Osteoblast (primary cell): ENCODE measurements around the gene GDF15. TPM values are rescaled to one million over a fixed set of nuclear protein-coding genes. Genes with fewer than 3 reads are reported as not detected.

Experiments
- DNase-seq: peaks from one replicate; pipeline ENCODE4 v3.0.0; 2011; ENCODE audit warnings: low spot score, mixed read lengths; ENCODE audit not compliant: insufficient read length; ENCODE audit errors: missing footprints
- H2AFZ ChIP-seq: 2 replicates; pipeline ENCODE4 v1.6.0; 2011; ENCODE audit warnings: mild to moderate bottlenecking, low read length
- H3K27ac ChIP-seq: 2 replicates; pipeline ENCODE4 v1.5.1; 2011; ENCODE audit warnings: mild to moderate bottlenecking, low read depth, low read length, moderate library complexity
- H3K27me3 ChIP-seq: 2 replicates; pipeline ENCODE4 v1.6.0; 2012; ENCODE audit warnings: mild to moderate bottlenecking, control low read depth, inconsistent platforms, low read length, moderate library complexity; ENCODE audit not compliant: insufficient read depth
- H3K36me3 ChIP-seq: 2 replicates; pipeline ENCODE4 v1.5.1; 2011; ENCODE audit warnings: mild to moderate bottlenecking, low read length, control low read depth, moderate library complexity; ENCODE audit not compliant: insufficient read depth
- H3K4me1 ChIP-seq: 2 replicates; pipeline ENCODE4 v1.5.1; 2011; ENCODE audit warnings: mild to moderate bottlenecking, low read length, control low read depth, moderate library complexity; ENCODE audit not compliant: insufficient read depth
- H3K4me2 ChIP-seq: 2 replicates; pipeline ENCODE4 v1.6.0; 2011; ENCODE audit warnings: mild to moderate bottlenecking, low read length; ENCODE audit not compliant: insufficient read depth
- H3K4me3 ChIP-seq: fragments of 200-600 bp; sonication (generic); 3 replicates; pipeline ENCODE4 v1.5.1; 2012; ENCODE audit warnings: mild to moderate bottlenecking, low read length, inconsistent platforms; ENCODE audit not compliant: insufficient read depth
- H3K79me2 ChIP-seq: 2 replicates; pipeline ENCODE4 v1.6.0; 2012; ENCODE audit warnings: mild to moderate bottlenecking, low read length, control low read depth, inconsistent platforms; ENCODE audit not compliant: insufficient read depth
- H3K9me3 ChIP-seq: 2 replicates; pipeline ENCODE4 v1.5.1; 2011; ENCODE audit warnings: low read depth, low read length, control low read depth
- H4K20me1 ChIP-seq: 2 replicates; pipeline ENCODE4 v1.6.0; 2012; ENCODE audit warnings: mild to moderate bottlenecking, low read length, control low read depth; ENCODE audit not compliant: insufficient read depth
- total RNA-seq: library from RNA; depleted of rRNA; stranded (reverse); fragments of >200 nt; gene quantifications from 2 replicates; pipeline ENCODE4 v1.2.3, GENCODE V29; 2012
- TF ChIP-seq, protein P1 (sequence below): IDR thresholded peaks from 2 replicates; pipeline ENCODE4 v1.5.1; 2011; ENCODE audit warnings: mild to moderate bottlenecking, low read depth, low read length, moderate library complexity; ENCODE audit errors: extremely low read depth

Gene GDF15
- total RNA-seq, 1 donor = 74.2 TPM

DNA sequence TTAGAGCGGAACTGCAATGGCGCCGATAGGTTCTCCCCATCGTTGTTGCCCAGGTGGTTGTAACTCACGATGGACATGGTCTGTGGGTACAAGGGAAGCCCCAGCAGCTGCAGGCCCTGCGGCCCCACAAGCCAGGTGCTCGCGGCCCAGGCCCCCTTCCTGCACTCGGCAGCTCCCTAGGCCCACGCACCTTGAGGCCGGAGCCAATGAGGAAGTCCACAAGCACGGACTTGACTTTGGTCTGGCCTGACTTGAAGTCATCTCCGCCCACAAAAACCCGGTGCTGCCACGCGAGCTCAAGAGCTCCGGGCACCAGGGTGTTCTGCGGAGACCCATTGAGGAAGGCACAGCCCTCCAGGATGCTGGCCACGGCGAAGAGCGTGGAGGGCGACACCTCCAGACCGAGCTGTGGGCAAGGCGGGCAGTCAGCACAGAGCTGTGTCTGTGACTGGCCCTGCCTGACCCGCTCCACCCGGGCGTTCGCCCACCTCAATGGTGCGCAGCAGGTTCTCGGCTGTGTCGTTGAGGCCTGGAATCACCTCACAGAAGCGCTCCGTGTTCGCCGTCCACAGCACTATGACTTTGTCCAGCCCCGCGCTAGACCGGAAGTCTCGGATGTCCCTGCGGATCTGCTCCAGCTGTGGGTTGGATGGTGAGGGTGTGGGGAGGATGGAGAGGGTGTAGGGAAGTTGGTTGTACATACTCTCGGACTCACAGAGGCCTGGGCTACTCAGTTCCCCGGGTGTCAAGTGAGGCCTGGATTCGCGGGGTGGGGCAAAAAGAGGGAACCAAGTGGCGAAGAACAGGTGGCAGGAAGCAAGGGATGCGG lies 50.1 kb downstream of the GDF15 start:
- H3K4me2 ChIP-seq = peak overlapping the region; percentile 77
- TF ChIP-seq, protein P1, sequence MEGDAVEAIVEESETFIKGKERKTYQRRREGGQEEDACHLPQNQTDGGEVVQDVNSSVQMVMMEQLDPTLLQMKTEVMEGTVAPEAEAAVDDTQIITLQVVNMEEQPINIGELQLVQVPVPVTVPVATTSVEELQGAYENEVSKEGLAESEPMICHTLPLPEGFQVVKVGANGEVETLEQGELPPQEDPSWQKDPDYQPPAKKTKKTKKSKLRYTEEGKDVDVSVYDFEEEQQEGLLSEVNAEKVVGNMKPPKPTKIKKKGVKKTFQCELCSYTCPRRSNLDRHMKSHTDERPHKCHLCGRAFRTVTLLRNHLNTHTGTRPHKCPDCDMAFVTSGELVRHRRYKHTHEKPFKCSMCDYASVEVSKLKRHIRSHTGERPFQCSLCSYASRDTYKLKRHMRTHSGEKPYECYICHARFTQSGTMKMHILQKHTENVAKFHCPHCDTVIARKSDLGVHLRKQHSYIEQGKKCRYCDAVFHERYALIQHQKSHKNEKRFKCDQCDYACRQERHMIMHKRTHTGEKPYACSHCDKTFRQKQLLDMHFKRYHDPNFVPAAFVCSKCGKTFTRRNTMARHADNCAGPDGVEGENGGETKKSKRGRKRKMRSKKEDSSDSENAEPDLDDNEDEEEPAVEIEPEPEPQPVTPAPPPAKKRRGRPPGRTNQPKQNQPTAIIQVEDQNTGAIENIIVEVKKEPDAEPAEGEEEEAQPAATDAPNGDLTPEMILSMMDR = no peak
- peak; percentile 88 for DNase-seq

DNA sequence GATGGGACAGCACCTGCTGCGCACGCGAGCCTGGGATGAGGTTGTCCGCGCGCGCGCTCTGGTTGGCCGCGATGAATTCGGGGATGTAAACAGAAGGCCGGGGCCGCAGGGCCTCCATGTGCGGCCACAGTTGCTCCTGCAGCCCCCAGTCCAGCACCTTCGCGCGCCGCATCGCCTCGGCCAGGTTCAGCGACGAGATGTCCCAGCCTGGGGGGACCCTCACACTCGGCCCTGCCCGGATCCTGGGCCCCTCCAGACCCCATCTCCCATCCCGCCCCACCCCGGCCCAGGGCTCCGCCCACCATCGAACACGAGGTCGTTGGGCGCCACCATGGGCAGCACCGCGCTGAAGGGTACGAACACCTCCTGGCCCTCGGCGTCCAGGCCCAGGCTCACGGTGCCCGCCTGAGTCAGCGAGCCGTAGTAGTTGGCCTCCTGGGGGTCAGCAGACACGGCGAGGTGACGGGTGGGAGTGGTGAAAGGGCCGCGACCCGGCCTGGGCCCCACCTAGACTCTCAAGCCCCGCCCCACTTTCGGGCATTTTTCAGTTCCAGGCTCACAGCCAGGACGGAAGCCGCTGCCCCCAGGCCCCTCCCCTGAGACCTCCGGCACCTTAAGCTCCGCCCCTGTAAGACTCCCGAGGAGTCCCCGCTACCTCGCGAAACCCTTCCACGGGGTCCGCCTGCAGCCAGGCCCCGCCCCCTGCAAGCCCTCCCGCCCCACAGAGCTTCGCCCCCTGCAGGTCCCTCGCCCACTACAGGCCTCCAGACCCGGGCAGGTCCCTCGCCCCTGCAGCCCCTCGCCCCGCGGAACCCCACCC lies 50.9 kb downstream of the GDF15 start:
- Histone ChIP-seq H3K9me3 (no peaks in the 10 kb centered on the region), H3K4me2 (peak overlapping the region; percentile 77), H3K36me3 (peaks cover 11% of the 10 kb centered on the region), H3K27ac (no peak overlapping the region), H2AFZ (no peak overlapping the region), H3K4me1 (peaks cover 22% of the 10 kb centered on the region), H3K4me3 (peak overlapping the region; percentile 68), H4K20me1 (peaks cover 27% of the 10 kb centered on the region), H3K79me2 (no peaks in the 10 kb centered on the region), H3K27me3 (no peaks in the 10 kb centered on the region)
- DNase-seq = peak; percentile 99
- TF ChIP-seq, protein P1 = no peak

More for the DNA sequence above, 50.1 kb downstream of the GDF15 start:
- no peaks in the 10 kb centered on the region for H3K9me3 ChIP-seq
- H3K27me3 ChIP-seq = no peaks in the 10 kb centered on the region
- H3K4me1 ChIP-seq = peaks cover 22% of the 10 kb centered on the region
- H3K36me3 ChIP-seq = peaks cover 11% of the 10 kb centered on the region
- no peak overlapping the region for H2AFZ ChIP-seq
- H3K4me3 ChIP-seq = no peak overlapping the region
- H3K27ac ChIP-seq = no peak overlapping the region
- H4K20me1 ChIP-seq = peaks cover 23% of the 10 kb centered on the region
- H3K79me2 ChIP-seq = no peaks in the 10 kb centered on the region

DNA sequence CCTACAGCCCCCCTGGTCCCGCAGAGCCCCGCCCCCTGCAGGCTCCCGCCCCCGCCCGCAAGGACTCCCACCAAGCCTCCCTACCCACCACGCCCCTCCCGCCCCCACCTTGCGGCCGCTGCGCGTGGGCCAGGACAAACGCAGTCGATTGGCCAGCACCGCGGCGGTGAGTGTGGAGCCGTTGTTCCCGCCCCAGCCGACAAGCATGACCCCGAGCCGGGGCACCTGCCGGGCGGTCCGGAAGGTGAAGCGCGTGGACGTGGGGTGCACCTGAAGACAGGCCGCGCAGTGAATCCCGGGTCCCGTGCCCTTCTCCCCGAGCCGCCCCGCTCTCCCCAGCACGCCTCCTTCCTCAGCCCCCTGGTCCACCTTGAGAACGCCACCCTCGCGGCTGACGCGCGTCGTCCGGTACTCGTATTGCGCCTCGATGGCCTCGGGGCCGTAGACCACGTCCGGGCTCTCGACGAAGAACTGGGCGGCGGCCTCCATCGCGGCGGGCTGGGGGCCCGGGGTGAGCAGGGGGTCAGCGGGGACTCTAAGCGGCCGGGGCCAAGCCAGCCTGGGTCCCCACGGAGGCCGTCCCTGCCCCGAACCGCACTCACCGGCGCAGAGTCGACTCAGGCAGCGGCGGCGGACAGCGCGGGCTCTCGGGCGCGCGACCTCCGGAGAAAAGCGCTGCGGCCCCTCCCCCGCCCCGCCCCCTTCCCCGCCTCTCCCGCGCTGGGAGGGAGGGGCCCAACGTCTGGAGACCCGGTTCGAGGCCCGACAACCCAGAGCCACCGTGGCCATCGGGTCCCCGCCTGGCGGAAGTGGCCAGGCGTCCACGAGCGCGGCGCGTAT lies 51.8 kb downstream of the GDF15 start, which contains the start of gene ISYNA1:
Gene ISYNA1 (minus strand): TSS at position 643 of the 840 bp plus-strand sequence. CDS start 154 bp downstream, at position 489.
- Histone ChIP-seq H3K4me3 (peak within 1 kb of the TSS; percentile 68), H3K27me3 (no peaks in the 10 kb centered on the region), H3K27ac (no peak within 1 kb of the TSS), H4K20me1 (peaks cover 33% of the 10 kb centered on the region), H3K4me2 (peak within 1 kb of the TSS; percentile 77), H3K79me2 (no peaks in the 10 kb centered on the region), H3K36me3 (peaks cover 11% of the 10 kb centered on the region), H3K4me1 (peaks cover 22% of the 10 kb centered on the region), H2AFZ (no peak within 1 kb of the TSS), H3K9me3 (no peaks in the 10 kb centered on the region)
- peak; percentile 97 for DNase-seq
- TF ChIP-seq, protein P1 = no peak
